HepG2 (cell line): ENCODE results near the gene PLCB1. TPM values are rescaled to one million over a fixed set of nuclear protein-coding genes. Genes with fewer than 3 reads are reported as not detected.

Source experiments
- ATAC-seq: fragments of 200-7000 bp; cut with Tn5 transposase; 3 replicates; pipeline ENCODE4 v1.9.1; 2020; ENCODE audit warnings: mild to moderate bottlenecking, moderate library complexity
- BruUV-seq: library from RNA; stranded (reverse); fragments of 400-500 nt; replicated peaks from 2 replicates; lab custom pipeline; 2021; lab: Mats Ljungman, UMichigan
- CTCF ChIA-PET: fragments of 300-600 bp; formaldehyde crosslinking; extraction: SDS; loops from one replicate; lab custom pipeline; 2021; ENCODE audit warnings: low total read pairs, inconsistent platforms, low intra/inter-chr PET ratio; lab: Yijun Ruan, JAX
- POLR2A ChIA-PET: fragments of 350-600 bp; sonication (Branson Sonifier 250); formaldehyde crosslinking; loops from one replicate; lab custom pipeline; 2020; ENCODE audit warnings: antibody characterized with exemption, inconsistent platforms; lab: Yijun Ruan, JAX
- DNase-seq: peaks from one replicate; pipeline ENCODE4 v3.0.0-alpha.2; 2015; ENCODE audit warnings: low spot score
- FAIRE-seq: peaks from 3 replicates; lab custom pipeline; 2011; peaks lifted over from hg19 to GRCh38; lab: Jason Lieb, UNC
- H2AFZ ChIP-seq: one replicate; pipeline ENCODE4 v1.6.1; 2011; ENCODE audit warnings: low read length, inconsistent platforms
- H3K27ac ChIP-seq: fragments of 300-600 bp; 3 replicates; pipeline ENCODE4 v1.8.0; 2011; ENCODE audit warnings: mixed run types, mild to moderate bottlenecking, mixed read lengths, low read length, inconsistent platforms; ENCODE audit not compliant: insufficient read depth; ENCODE audit errors: extremely low read length
- H3K27me3 ChIP-seq, 2 experiments: fragments of 200-600 bp in 1 of 2; 2 replicates in 1 of 2; 3 replicates in 1 of 2; pipeline versions ENCODE4 v1.6.0 to v1.8.0; 2011; ENCODE audit warnings: low read length in 2 of 2, mild to moderate bottlenecking in 2 of 2, moderate library complexity in 2 of 2, inconsistent platforms in 1 of 2; ENCODE audit not compliant: insufficient read depth in 2 of 2, control insufficient read depth in 1 of 2
- H3K36me3 ChIP-seq, 2 experiments: fragments of 200-600 bp in 1 of 2; replicated peaks in 1 of 2; 2 replicates in 1 of 2; 3 replicates in 1 of 2; pipeline versions ENCODE4 v1.5.1 to v1.8.0; 2011; ENCODE audit warnings: low read length in 2 of 2, inconsistent platforms in 1 of 2; ENCODE audit not compliant: insufficient read depth in 2 of 2, control insufficient read depth in 1 of 2
- H3K4me1 ChIP-seq: 2 replicates; pipeline ENCODE4 v1.5.1; 2012; ENCODE audit warnings: low read length, inconsistent platforms; ENCODE audit not compliant: insufficient read depth
- H3K4me2 ChIP-seq: 2 replicates; pipeline ENCODE4 v1.6.0; 2011; ENCODE audit warnings: low read depth, low read length, inconsistent platforms
- H3K4me3 ChIP-seq, 3 experiments: fragments of 200-600 bp in 1 of 3; sonication (generic), shearing (Covaris generic) in 1 of 3; replicated peaks in 1 of 3; 2 replicates each; pipeline ENCODE4 v1.5.1; 2011 to 2016; ENCODE audit warnings: low read length in 3 of 3, inconsistent platforms in 2 of 3, low read depth in 2 of 3, mild to moderate bottlenecking in 2 of 3, control low read depth in 1 of 3, mixed read lengths in 1 of 3; ENCODE audit not compliant: insufficient read depth in 1 of 3
- H3K79me2 ChIP-seq: one replicate; pipeline ENCODE4 v1.6.1; 2011; ENCODE audit warnings: low read length, inconsistent platforms; ENCODE audit not compliant: insufficient read depth
- H3K9ac ChIP-seq: 2 replicates; pipeline ENCODE4 v1.6.0; 2011; ENCODE audit warnings: mild to moderate bottlenecking, low read depth, low read length, inconsistent platforms; ENCODE audit not compliant: insufficient read depth
- H3K9me3 ChIP-seq: 2 replicates; pipeline ENCODE4 v1.5.1; 2012; ENCODE audit warnings: mild to moderate bottlenecking, low read length
- H4K20me1 ChIP-seq: 2 replicates; pipeline ENCODE4 v1.6.0; 2011; ENCODE audit warnings: inconsistent platforms, mild to moderate bottlenecking, low read length, moderate library complexity; ENCODE audit not compliant: insufficient read depth
- ATF7 ChIP-seq, 2 experiments: fragments of 450-650 bp in 1 of 2; sonication (generic) in 1 of 2; formaldehyde crosslinking in 1 of 2; IDR thresholded peaks; 2 replicates each; pipeline versions ENCODE4 v1.4.0 to v1.6.1; 2016 to 2020; ENCODE audit warnings: antibody characterized with exemption in 1 of 2, mild to moderate bottlenecking in 1 of 2, missing genetic modification reagents in 1 of 2
- DNMT1 ChIP-seq: sonication (generic); formaldehyde crosslinking; IDR thresholded peaks from 2 replicates; pipeline ENCODE4 v1.5.1; 2020; ENCODE audit warnings: mild to moderate bottlenecking, missing genetic modification reagents
- ETV5 ChIP-seq: IDR thresholded peaks from 2 replicates; pipeline ENCODE4 v1.6.1; 2018; ENCODE audit warnings: missing biosample characterization, missing genetic modification reagents, inconsistent platforms, borderline replicate concordance
- GTF2F1 ChIP-seq: fragments of 150-350 bp; IDR thresholded peaks from 2 replicates; pipeline ENCODE4 v1.6.1; 2014; ENCODE audit warnings: low read length
- HDAC6 ChIP-seq: fragments of 200-600 bp; sonication (generic); IDR thresholded peaks from 2 replicates; pipeline ENCODE4 v1.7.0; 2017; ENCODE audit warnings: mild to moderate bottlenecking, antibody characterized with exemption, low read length, low read depth
- KDM5A ChIP-seq: fragments of 200-600 bp; sonication (generic); IDR thresholded peaks from 2 replicates; pipeline ENCODE4 v1.7.0; 2018; ENCODE audit warnings: antibody characterized with exemption, mild to moderate bottlenecking, low read length, borderline replicate concordance
- NFE2L1 ChIP-seq: sonication (generic); formaldehyde crosslinking; IDR thresholded peaks from 2 replicates; pipeline ENCODE4 v1.4.0; 2020; ENCODE audit warnings: missing genetic modification reagents, mild to moderate bottlenecking, borderline replicate concordance
- NFKB2 ChIP-seq: sonication (generic); formaldehyde crosslinking; IDR thresholded peaks from 2 replicates; pipeline ENCODE4 v1.4.0; 2020; ENCODE audit warnings: missing genetic modification reagents, borderline replicate concordance
- RORA ChIP-seq: sonication (generic); formaldehyde crosslinking; IDR thresholded peaks from 2 replicates; pipeline ENCODE4 v1.5.0; 2020; ENCODE audit warnings: mild to moderate bottlenecking, missing genetic modification reagents, moderate library complexity
- SIN3B ChIP-seq: fragments of 150-350 bp; IDR thresholded peaks from 2 replicates; pipeline ENCODE4 v1.6.1; 2014; ENCODE audit warnings: low read length
- U2AF2 ChIP-seq: fragments of 200-400 bp; formaldehyde crosslinking; IDR thresholded peaks from 2 replicates; pipeline ENCODE4 v1.6.1; 2017; ENCODE audit warnings: low read depth, mild to moderate bottlenecking, low read length
- ZBTB3 ChIP-seq: sonication (generic); formaldehyde crosslinking; IDR thresholded peaks from 2 replicates; pipeline ENCODE4 v1.4.0; 2020; ENCODE audit warnings: low read depth, mild to moderate bottlenecking, moderate library complexity, missing genetic modification reagents, borderline replicate concordance
- ZBTB7A ChIP-seq: sonication (generic); formaldehyde crosslinking; IDR thresholded peaks from 2 replicates; pipeline ENCODE4 v1.8.0; 2022; ENCODE audit warnings: mild to moderate bottlenecking, missing genetic modification reagents
- ZFP82 ChIP-seq: sonication (generic); formaldehyde crosslinking; IDR thresholded peaks from 2 replicates; pipeline ENCODE4 v1.5.1; 2020; ENCODE audit warnings: mild to moderate bottlenecking, missing genetic modification reagents, borderline replicate concordance
- ZNF224 ChIP-seq: sonication (generic); formaldehyde crosslinking; IDR thresholded peaks from 2 replicates; pipeline ENCODE4 v1.5.0; 2020; ENCODE audit warnings: mild to moderate bottlenecking, missing genetic modification reagents
- ZNF260 ChIP-seq: sonication (generic); formaldehyde crosslinking; IDR thresholded peaks from 2 replicates; pipeline ENCODE4 v1.4.0; 2020; ENCODE audit warnings: missing genetic modification reagents, low read depth, mild to moderate bottlenecking, borderline replicate concordance
- ZNF749 ChIP-seq: sonication (generic); formaldehyde crosslinking; IDR thresholded peaks from 2 replicates; pipeline ENCODE4 v1.8.0; 2022; ENCODE audit warnings: mild to moderate bottlenecking, missing genetic modification reagents, moderate library complexity, borderline replicate concordance
- ZNF879 ChIP-seq: sonication (generic); formaldehyde crosslinking; IDR thresholded peaks from 2 replicates; pipeline ENCODE4 v1.8.1; 2023; ENCODE audit warnings: missing genetic modification reagents
- WGBS: methylation state at CpG from one replicate; pipeline ENCODE4 v1.1.6; 2017; ENCODE audit warnings: low lambda C conversion rate; 5-methylcytosine and 5-hydroxymethylcytosine counted together
- in situ Hi-C: cut with HindIII; loops from 2 replicates; pipeline ENCODE4 v1.10.0; 2017; ENCODE audit warnings: low pct_unique_long_range_greater_than_20kb; ENCODE audit not compliant: extremely low pct_ligation_motif_present
- intact Hi-C: fragments of 100-400 bp; cut with micrococcal nuclease; formaldehyde crosslinking; loops from one replicate; pipeline ENCODE4 v1.10.0; 2022; ENCODE audit not compliant: unreplicated experiment
- polyA plus RNA-seq, 8 experiments: library from polyadenylated mRNA; depleted of rRNA in 3 of 8; stranded (reverse) in 7 of 8; unstranded in 1 of 8; fragments of >200 nt; fragmentation: Illumina TruSeq in 4 of 8; extraction: Trizol in 4 of 8; gene quantifications; 2 replicates each; pipeline versions ENCODE4 v1.2.1 to v1.2.3, GENCODE V29; 2011 to 2016; ENCODE audit warnings: low read depth in 4 of 8, missing spikeins in 1 of 8, mixed read lengths in 1 of 8; ENCODE audit not compliant: insufficient read depth in 1 of 8
- total RNA-seq, 5 experiments: library from RNA; depleted of rRNA; stranded (reverse); fragments of >200 nt; fragmentation: Illumina TruSeq; extraction: Trizol; gene quantifications; 2 replicates each; pipeline ENCODE4 v1.2.3, GENCODE V29; 2016; ENCODE audit warnings: low read depth in 1 of 5
- TF ChIP-seq, protein P1 (sequence below): IDR thresholded peaks from 2 replicates; pipeline ENCODE4 v1.4.0; 2020; ENCODE audit warnings: mild to moderate bottlenecking, missing genetic modification reagents
- TF ChIP-seq, protein P2 (sequence below): sonication (generic); formaldehyde crosslinking; IDR thresholded peaks from 2 replicates; pipeline ENCODE4 v1.5.0; 2020; ENCODE audit warnings: mild to moderate bottlenecking, missing genetic modification reagents, borderline replicate concordance

Gene PLCB1
- total and polyA plus RNA-seq, 2 of the 13 experiments (the other 11 are each of a cell fraction or from before 2014, with no cell fraction given), result 42.4 to 55.9 TPM

DNA sequence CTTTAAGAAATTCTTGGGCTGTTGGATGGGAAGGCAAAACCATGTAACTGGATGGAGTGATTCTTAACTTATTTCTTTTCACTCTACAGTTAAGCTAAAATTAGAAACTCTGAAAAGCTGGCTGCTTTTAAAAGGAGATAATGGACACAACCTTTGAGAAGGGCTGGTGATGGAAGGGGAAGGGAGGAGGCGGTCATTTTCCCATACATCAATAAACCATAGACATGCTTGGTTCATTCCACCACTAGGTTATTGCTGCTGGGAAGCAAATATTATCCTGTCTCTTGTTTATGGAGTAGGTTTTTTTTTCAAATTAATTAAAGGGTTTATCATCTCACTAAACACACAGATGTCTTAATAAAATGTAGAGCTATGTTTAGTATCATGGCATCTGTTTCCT, 76.2 kb downstream of the PLCB1 start:
- H3K4me2 ChIP-seq, result no peak overlapping the region
- BruUV-seq, result no TSS peak
- no peak overlapping the region for H3K9ac ChIP-seq
- in situ Hi-C loops (no loop called here), intact Hi-C loops (loop anchor here (5.0 kb wide), 1 partner anchor 99 kb away; no protein-coding TSS in a partner anchor)
- WGBS, result 96% methylated on average over 1 of the region's 1 CpG
- H3K9me3 ChIP-seq, result no peaks in the 10 kb centered on the region
- H2AFZ ChIP-seq, result no peak overlapping the region
- H3K27ac ChIP-seq, result no peak overlapping the region
- FAIRE-seq, result no peak
- no peak for DNase-seq
- no peak for TF ChIP-seq ZBTB7A
- no peak for TF ChIP-seq ZNF260
- no peak for TF ChIP-seq ZNF879 (CRISPR knock-in tag)
- no peak for TF ChIP-seq GTF2F1
- no peak for TF ChIP-seq KDM5A
- TF ChIP-seq, protein P1, sequence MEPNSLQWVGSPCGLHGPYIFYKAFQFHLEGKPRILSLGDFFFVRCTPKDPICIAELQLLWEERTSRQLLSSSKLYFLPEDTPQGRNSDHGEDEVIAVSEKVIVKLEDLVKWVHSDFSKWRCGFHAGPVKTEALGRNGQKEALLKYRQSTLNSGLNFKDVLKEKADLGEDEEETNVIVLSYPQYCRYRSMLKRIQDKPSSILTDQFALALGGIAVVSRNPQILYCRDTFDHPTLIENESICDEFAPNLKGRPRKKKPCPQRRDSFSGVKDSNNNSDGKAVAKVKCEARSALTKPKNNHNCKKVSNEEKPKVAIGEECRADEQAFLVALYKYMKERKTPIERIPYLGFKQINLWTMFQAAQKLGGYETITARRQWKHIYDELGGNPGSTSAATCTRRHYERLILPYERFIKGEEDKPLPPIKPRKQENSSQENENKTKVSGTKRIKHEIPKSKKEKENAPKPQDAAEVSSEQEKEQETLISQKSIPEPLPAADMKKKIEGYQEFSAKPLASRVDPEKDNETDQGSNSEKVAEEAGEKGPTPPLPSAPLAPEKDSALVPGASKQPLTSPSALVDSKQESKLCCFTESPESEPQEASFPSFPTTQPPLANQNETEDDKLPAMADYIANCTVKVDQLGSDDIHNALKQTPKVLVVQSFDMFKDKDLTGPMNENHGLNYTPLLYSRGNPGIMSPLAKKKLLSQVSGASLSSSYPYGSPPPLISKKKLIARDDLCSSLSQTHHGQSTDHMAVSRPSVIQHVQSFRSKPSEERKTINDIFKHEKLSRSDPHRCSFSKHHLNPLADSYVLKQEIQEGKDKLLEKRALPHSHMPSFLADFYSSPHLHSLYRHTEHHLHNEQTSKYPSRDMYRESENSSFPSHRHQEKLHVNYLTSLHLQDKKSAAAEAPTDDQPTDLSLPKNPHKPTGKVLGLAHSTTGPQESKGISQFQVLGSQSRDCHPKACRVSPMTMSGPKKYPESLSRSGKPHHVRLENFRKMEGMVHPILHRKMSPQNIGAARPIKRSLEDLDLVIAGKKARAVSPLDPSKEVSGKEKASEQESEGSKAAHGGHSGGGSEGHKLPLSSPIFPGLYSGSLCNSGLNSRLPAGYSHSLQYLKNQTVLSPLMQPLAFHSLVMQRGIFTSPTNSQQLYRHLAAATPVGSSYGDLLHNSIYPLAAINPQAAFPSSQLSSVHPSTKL, result no peak
- TF ChIP-seq SIN3B, result no peak
- no peak for TF ChIP-seq ZNF749 (CRISPR knock-in tag)
- no peak for TF ChIP-seq RORA
- no peak for TF ChIP-seq ZFP82 (CRISPR knock-in tag)
- TF ChIP-seq NFE2L1 (CRISPR knock-in tag), result no peak
- no peak for TF ChIP-seq ZNF224 (CRISPR knock-in tag)
- no peak for TF ChIP-seq DNMT1
- no peak for TF ChIP-seq U2AF2
- TF ChIP-seq, protein P2, sequence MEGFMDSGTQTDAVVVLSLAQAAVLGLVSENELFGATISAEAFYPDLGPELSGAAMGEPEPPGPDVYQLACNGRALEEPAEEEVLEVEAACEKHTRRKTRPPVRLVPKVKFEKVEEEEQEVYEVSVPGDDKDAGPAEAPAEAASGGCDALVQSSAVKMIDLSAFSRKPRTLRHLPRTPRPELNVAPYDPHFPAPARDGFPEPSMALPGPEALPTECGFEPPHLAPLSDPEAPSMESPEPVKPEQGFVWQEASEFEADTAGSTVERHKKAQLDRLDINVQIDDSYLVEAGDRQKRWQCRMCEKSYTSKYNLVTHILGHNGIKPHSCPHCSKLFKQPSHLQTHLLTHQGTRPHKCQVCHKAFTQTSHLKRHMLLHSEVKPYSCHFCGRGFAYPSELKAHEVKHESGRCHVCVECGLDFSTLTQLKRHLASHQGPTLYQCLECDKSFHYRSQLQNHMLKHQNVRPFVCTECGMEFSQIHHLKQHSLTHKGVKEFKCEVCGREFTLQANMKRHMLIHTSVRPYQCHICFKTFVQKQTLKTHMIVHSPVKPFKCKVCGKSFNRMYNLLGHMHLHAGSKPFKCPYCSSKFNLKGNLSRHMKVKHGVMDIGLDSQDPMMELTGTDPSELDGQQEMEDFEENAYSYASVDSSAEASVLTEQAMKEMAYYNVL (CRISPR knock-in tag), result no peak
- TF ChIP-seq NFKB2 (CRISPR knock-in tag), result no peak
- TF ChIP-seq HDAC6, result no peak
- no peak for TF ChIP-seq ATF7 (IDR thresholded peaks at IDR 0.05)
- TF ChIP-seq ATF7 (CRISPR knock-in tag; IDR thresholded peaks at IDR 0.05), result no peak
- TF ChIP-seq ETV5 (CRISPR knock-in tag), result no peak
- TF ChIP-seq ZBTB3, result no peak
- H4K20me1 ChIP-seq, result no peaks in the 10 kb centered on the region
- no peak for ATAC-seq
- H3K4me3 ChIP-seq, result no peak overlapping the region
- ChIA-PET POLR2A (no interaction called here), CTCF (no interaction called here)
- no peaks in the 10 kb centered on the region for H3K27me3 ChIP-seq
- peaks cover 37% of the 10 kb centered on the region for H3K79me2 ChIP-seq
- H3K36me3 ChIP-seq, result peaks cover 0 to 2% of the 10 kb centered on the region in 2 experiments; a peak in 2 of 5 replicates
- H3K4me1 ChIP-seq, result peaks cover 74% of the 10 kb centered on the region
